HepG2 (cell line): Measurements from ENCODE around the gene TBC1D16. TPM values are rescaled to one million over a fixed set of nuclear protein-coding genes. Genes with fewer than 3 reads are reported as not detected.

Experiments used
- ARID2 ChIP-seq: sonication (generic); formaldehyde crosslinking; IDR thresholded peaks from 2 replicates; pipeline ENCODE4 v1.8.1; 2022; ENCODE audit warnings: mild to moderate bottlenecking, missing genetic modification reagents, borderline replicate concordance
- FIP1L1 ChIP-seq: fragments of 200-400 bp; formaldehyde crosslinking; IDR thresholded peaks from 2 replicates; pipeline ENCODE4 v1.6.1; 2018; ENCODE audit warnings: low read depth, mild to moderate bottlenecking, low read length, moderate library complexity, borderline replicate concordance; ENCODE audit not compliant: insufficient read depth
- HES4 ChIP-seq: sonication (generic); formaldehyde crosslinking; IDR thresholded peaks from 2 replicates; pipeline ENCODE4 v1.9.0; 2021; ENCODE audit warnings: mild to moderate bottlenecking, missing genetic modification reagents, borderline replicate concordance
- MXD4 ChIP-seq: IDR thresholded peaks from 2 replicates; pipeline ENCODE4 v1.6.1; 2016; ENCODE audit warnings: mild to moderate bottlenecking, missing biosample characterization, missing genetic modification reagents
- NFRKB ChIP-seq: fragments of 450-650 bp; IDR thresholded peaks from 2 replicates; pipeline ENCODE4 v1.6.1; 2017
- ZBTB34 ChIP-seq: sonication (generic); formaldehyde crosslinking; IDR thresholded peaks from 2 replicates; pipeline ENCODE4 v1.8.0; 2022; ENCODE audit warnings: mild to moderate bottlenecking, missing genetic modification reagents
- ZFP41 ChIP-seq: sonication (generic); formaldehyde crosslinking; IDR thresholded peaks from 2 replicates; pipeline ENCODE4 v1.4.0; 2020; ENCODE audit warnings: mild to moderate bottlenecking, missing genetic modification reagents, borderline replicate concordance
- ZNF136 ChIP-seq: sonication (generic); formaldehyde crosslinking; IDR thresholded peaks from 2 replicates; pipeline ENCODE4 v1.8.1; 2022; ENCODE audit warnings: low read depth, mild to moderate bottlenecking, moderate library complexity, missing genetic modification reagents
- ZNF33B ChIP-seq: sonication (generic); formaldehyde crosslinking; IDR thresholded peaks from 2 replicates; pipeline ENCODE4 v1.5.1; 2020; ENCODE audit warnings: mild to moderate bottlenecking, missing genetic modification reagents
- polyA plus RNA-seq, 8 experiments: library from polyadenylated mRNA; depleted of rRNA in 3 of 8; stranded (reverse) in 7 of 8; unstranded in 1 of 8; fragments of >200 nt; fragmentation: Illumina TruSeq in 4 of 8; extraction: Trizol in 4 of 8; gene quantifications; 2 replicates each; pipeline versions ENCODE4 v1.2.1 to v1.2.3, GENCODE V29; 2011 to 2016; ENCODE audit warnings: low read depth in 4 of 8, missing spikeins in 1 of 8, mixed read lengths in 1 of 8; ENCODE audit not compliant: insufficient read depth in 1 of 8
- total RNA-seq, 5 experiments: library from RNA; depleted of rRNA; stranded (reverse); fragments of >200 nt; fragmentation: Illumina TruSeq; extraction: Trizol; gene quantifications; 2 replicates each; pipeline ENCODE4 v1.2.3, GENCODE V29; 2016; ENCODE audit warnings: low read depth in 1 of 5
- TF ChIP-seq, protein P1 (sequence below): sonication (generic); formaldehyde crosslinking; IDR thresholded peaks from 2 replicates; pipeline ENCODE4 v1.5.1; 2020; ENCODE audit warnings: mild to moderate bottlenecking, missing genetic modification reagents, moderate library complexity
- TF ChIP-seq, protein P2 (sequence below): IDR thresholded peaks from 2 replicates; pipeline ENCODE4 v1.6.1; 2016; ENCODE audit warnings: mild to moderate bottlenecking, missing biosample characterization, missing genetic modification reagents
- TF ChIP-seq, protein P3 (sequence below): IDR thresholded peaks from 2 replicates; pipeline ENCODE4 v1.6.1; 2012; ENCODE audit warnings: low read length, improper control_type of control experiment
- TF ChIP-seq, protein P4 (sequence below): sonication (generic); formaldehyde crosslinking; IDR thresholded peaks from 2 replicates; pipeline ENCODE4 v1.5.0; 2020; ENCODE audit warnings: mild to moderate bottlenecking, missing genetic modification reagents, borderline replicate concordance

TBC1D16 gene
- total and polyA plus RNA-seq, 2 of the 13 experiments (the other 11 are each of a cell fraction or from before 2014, with no cell fraction given), result 14.9 to 24.9 TPM

- TF ChIP-seq ZBTB34 (CRISPR knock-in tag) (peak; percentile 98; the same call in 1 of the 2 replicates), FIP1L1 (no peak), ZNF33B (CRISPR knock-in tag) (peak; percentile 90; the same call in 1 of the 2 replicates), NFRKB (no peak), MXD4 (CRISPR knock-in tag) (peak; percentile 81; the same call in 1 of the 2 replicates), ARID2 (CRISPR knock-in tag) (peak; percentile 85), HES4 (CRISPR knock-in tag) (no peak), ZNF136 (CRISPR knock-in tag) (no peak; the same call in 1 of the 2 replicates), ZFP41 (peak; percentile 93; the same call in 1 of the 2 replicates)
- TF ChIP-seq, protein P1, sequence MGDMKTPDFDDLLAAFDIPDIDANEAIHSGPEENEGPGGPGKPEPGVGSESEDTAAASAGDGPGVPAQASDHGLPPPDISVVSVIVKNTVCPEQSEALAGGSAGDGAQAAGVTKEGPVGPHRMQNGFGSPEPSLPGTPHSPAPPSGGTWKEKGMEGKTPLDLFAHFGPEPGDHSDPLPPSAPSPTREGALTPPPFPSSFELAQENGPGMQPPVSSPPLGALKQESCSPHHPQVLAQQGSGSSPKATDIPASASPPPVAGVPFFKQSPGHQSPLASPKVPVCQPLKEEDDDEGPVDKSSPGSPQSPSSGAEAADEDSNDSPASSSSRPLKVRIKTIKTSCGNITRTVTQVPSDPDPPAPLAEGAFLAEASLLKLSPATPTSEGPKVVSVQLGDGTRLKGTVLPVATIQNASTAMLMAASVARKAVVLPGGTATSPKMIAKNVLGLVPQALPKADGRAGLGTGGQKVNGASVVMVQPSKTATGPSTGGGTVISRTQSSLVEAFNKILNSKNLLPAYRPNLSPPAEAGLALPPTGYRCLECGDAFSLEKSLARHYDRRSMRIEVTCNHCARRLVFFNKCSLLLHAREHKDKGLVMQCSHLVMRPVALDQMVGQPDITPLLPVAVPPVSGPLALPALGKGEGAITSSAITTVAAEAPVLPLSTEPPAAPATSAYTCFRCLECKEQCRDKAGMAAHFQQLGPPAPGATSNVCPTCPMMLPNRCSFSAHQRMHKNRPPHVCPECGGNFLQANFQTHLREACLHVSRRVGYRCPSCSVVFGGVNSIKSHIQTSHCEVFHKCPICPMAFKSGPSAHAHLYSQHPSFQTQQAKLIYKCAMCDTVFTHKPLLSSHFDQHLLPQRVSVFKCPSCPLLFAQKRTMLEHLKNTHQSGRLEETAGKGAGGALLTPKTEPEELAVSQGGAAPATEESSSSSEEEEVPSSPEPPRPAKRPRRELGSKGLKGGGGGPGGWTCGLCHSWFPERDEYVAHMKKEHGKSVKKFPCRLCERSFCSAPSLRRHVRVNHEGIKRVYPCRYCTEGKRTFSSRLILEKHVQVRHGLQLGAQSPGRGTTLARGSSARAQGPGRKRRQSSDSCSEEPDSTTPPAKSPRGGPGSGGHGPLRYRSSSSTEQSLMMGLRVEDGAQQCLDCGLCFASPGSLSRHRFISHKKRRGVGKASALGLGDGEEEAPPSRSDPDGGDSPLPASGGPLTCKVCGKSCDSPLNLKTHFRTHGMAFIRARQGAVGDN (CRISPR knock-in tag), result peak; percentile 97
- TF ChIP-seq, protein P2, sequence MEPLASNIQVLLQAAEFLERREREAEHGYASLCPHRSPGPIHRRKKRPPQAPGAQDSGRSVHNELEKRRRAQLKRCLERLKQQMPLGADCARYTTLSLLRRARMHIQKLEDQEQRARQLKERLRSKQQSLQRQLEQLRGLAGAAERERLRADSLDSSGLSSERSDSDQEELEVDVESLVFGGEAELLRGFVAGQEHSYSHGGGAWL (CRISPR knock-in tag), result peak; percentile 66
- TF ChIP-seq, protein P3, sequence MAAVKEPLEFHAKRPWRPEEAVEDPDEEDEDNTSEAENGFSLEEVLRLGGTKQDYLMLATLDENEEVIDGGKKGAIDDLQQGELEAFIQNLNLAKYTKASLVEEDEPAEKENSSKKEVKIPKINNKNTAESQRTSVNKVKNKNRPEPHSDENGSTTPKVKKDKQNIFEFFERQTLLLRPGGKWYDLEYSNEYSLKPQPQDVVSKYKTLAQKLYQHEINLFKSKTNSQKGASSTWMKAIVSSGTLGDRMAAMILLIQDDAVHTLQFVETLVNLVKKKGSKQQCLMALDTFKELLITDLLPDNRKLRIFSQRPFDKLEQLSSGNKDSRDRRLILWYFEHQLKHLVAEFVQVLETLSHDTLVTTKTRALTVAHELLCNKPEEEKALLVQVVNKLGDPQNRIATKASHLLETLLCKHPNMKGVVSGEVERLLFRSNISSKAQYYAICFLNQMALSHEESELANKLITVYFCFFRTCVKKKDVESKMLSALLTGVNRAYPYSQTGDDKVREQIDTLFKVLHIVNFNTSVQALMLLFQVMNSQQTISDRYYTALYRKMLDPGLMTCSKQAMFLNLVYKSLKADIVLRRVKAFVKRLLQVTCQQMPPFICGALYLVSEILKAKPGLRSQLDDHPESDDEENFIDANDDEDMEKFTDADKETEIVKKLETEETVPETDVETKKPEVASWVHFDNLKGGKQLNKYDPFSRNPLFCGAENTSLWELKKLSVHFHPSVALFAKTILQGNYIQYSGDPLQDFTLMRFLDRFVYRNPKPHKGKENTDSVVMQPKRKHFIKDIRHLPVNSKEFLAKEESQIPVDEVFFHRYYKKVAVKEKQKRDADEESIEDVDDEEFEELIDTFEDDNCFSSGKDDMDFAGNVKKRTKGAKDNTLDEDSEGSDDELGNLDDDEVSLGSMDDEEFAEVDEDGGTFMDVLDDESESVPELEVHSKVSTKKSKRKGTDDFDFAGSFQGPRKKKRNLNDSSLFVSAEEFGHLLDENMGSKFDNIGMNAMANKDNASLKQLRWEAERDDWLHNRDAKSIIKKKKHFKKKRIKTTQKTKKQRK, result no peak
- TF ChIP-seq, protein P4, sequence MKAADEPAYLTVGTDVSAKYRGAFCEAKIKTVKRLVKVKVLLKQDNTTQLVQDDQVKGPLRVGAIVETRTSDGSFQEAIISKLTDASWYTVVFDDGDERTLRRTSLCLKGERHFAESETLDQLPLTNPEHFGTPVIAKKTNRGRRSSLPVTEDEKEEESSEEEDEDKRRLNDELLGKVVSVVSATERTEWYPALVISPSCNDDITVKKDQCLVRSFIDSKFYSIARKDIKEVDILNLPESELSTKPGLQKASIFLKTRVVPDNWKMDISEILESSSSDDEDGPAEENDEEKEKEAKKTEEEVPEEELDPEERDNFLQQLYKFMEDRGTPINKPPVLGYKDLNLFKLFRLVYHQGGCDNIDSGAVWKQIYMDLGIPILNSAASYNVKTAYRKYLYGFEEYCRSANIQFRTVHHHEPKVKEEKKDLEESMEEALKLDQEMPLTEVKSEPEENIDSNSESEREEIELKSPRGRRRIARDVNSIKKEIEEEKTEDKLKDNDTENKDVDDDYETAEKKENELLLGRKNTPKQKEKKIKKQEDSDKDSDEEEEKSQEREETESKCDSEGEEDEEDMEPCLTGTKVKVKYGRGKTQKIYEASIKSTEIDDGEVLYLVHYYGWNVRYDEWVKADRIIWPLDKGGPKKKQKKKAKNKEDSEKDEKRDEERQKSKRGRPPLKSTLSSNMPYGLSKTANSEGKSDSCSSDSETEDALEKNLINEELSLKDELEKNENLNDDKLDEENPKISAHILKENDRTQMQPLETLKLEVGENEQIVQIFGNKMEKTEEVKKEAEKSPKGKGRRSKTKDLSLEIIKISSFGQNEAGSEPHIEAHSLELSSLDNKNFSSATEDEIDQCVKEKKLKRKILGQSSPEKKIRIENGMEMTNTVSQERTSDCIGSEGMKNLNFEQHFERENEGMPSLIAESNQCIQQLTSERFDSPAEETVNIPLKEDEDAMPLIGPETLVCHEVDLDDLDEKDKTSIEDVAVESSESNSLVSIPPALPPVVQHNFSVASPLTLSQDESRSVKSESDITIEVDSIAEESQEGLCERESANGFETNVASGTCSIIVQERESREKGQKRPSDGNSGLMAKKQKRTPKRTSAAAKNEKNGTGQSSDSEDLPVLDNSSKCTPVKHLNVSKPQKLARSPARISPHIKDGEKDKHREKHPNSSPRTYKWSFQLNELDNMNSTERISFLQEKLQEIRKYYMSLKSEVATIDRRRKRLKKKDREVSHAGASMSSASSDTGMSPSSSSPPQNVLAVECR (CRISPR knock-in tag), result peak; percentile 82; the same call in 1 of the 2 replicates
These were observed 47.3 kb downstream of the TBC1D16 start (continued) for GRCh38 chr17:79988185-79988971.
